ENCODE results near the gene EFL1. TPM values are rescaled to one million over a fixed set of nuclear protein-coding genes. Genes with fewer than 3 reads are reported as not detected.

Gene EFL1
- total and polyA plus RNA-seq, 2 of the 8 experiments (the other 6 are each of a cell fraction or from before 2014, with no cell fraction given), result 10.8 to 31.5 TPM

DNA sequence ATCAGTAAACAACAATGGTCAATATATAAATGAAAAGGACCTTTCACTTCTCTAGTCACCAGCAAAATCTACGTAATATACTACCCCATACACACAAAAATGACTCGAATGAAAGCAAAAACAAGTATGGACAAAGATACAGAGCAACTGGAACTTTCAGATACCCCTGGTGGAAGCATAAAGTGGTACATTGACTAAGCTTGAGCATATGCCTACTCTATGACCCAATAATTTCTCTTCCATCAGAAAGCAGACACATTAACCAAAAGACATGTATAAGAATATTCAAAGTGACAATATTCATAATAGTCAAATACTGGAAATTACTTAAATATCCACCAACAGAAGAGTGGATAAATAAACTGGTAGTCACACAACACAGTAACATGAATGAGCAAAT is 86.0 kb downstream of the EFL1 start:
- DNase-seq (ENCODE audit: low read depth in 1 of 2, low spot score in 2 of 2) (no peak), FAIRE-seq (no peak)
- Histone ChIP-seq H4K20me1 (replicated peaks in 1 of 2; ENCODE audit: control insufficient read depth in 1 of 2, insufficient read depth in 2 of 2, low read length in 2 of 2) (no peaks in the 10 kb centered on the region), H2BK5ac (ENCODE audit: low read depth, low read length) (no peak overlapping the region), H3K4me2 (ENCODE audit: insufficient read depth in 1 of 2, low read depth in 2 of 2, low read length in 2 of 2) (no peak overlapping the region), H3K27me3 (replicated peaks in 1 of 4; ENCODE audit: control insufficient read depth in 3 of 4, extremely low read depth in 1 of 4, insufficient read depth in 3 of 4, low read length in 3 of 4) (no peaks in the 10 kb centered on the region), H2BK12ac (ENCODE audit: low read depth, low read length) (no peak overlapping the region), H3K14ac (ENCODE audit: insufficient read length) (no peak overlapping the region), H2BK120ac (replicated peaks; ENCODE audit: low read depth, low read length) (no peak overlapping the region), H3K23ac (ENCODE audit: insufficient read length) (no peak overlapping the region), H3K18ac (ENCODE audit: extremely low read depth, low read length) (no peak overlapping the region), H3K9ac (replicated peaks in 1 of 4; ENCODE audit: extremely low read depth in 1 of 4, low read depth in 3 of 4, low read length in 3 of 4) (no peak overlapping the region), H3K4ac (replicated peaks; ENCODE audit: insufficient read length, low read depth, low read length) (no peak overlapping the region), H2AFZ (ENCODE audit: low read length) (no peak overlapping the region), H3K23me2 (ENCODE audit: low read depth, low read length) (no peaks in the 10 kb centered on the region), H3K36me3 (ENCODE audit: control insufficient read depth in 2 of 4, insufficient read depth in 4 of 4, low read length in 3 of 4) (no peaks in the 10 kb centered on the region), H3K79me1 (ENCODE audit: low read depth, low read length) (no peaks in the 10 kb centered on the region), H4K5ac (ENCODE audit: insufficient read length, low read depth, low read length) (no peak overlapping the region), H2BK15ac (ENCODE audit: low read length) (no peak overlapping the region), H4K91ac (replicated peaks; ENCODE audit: insufficient read length, low read length) (no peak overlapping the region), H2AK5ac (ENCODE audit: low read depth, low read length) (no peak overlapping the region), H3K56ac (replicated peaks; ENCODE audit: insufficient read length, low read depth, low read length) (no peak overlapping the region), H4K8ac (ENCODE audit: extremely low read depth, insufficient read depth, low read length) (no peak overlapping the region), H3K9me3 (ENCODE audit: insufficient read depth in 2 of 2, low read depth in 1 of 2, low read length in 1 of 2) (no peaks in the 10 kb centered on the region), H3K4me3 (ENCODE audit: extremely low read depth in 1 of 4, insufficient read depth in 2 of 4, low read depth in 3 of 4, low read length in 4 of 4) (no peak overlapping the region), H3K27ac (ENCODE audit: low read depth, low read length) (no peak overlapping the region), H2BK20ac (ENCODE audit: low read length) (no peak overlapping the region), H3K79me2 (ENCODE audit: control insufficient read depth in 1 of 2, insufficient read depth in 2 of 2, low read length in 2 of 2) (0 out of 4 replicates have a peak, but pooled peaks cover 0 to 2% of the 10 kb centered on the region in 2 experiments), H3K4me1 (replicated peaks in 1 of 4; ENCODE audit: control insufficient read depth in 3 of 4, insufficient read depth in 4 of 4, low read length in 3 of 4) (peaks cover 0 to 3% (median 0%) of the 10 kb centered on the region in 4 experiments; a peak in 2 of 7 replicates)
- ChIA-PET CTCF (ENCODE audit: partially characterized antibody) (interaction anchor here (1.1 to 1.2 kb wide), 2 partner anchors 11 to 25 kb away, joined by 3 read pairs; no protein-coding TSS in a partner anchor), POLR2A (ENCODE audit: partially characterized antibody) (no interaction called here)
- WGBS, 2 experiments (ENCODE audit: extremely low coverage in 1 of 2, insufficient coverage in 1 of 2, insufficient read length in 1 of 2, insufficient replicate concordance in 2 of 2, low coverage in 1 of 2, low lambda C conversion rate in 2 of 2, missing lambda C conversion rate in 1 of 2), result 80% methylated on average over 2 of the region's 2 CpGs; no CpG with 5 or more reads in 1 of the 2 experiments
- TF ChIP-seq GTF2F1 (IDR thresholded peaks at IDR 0.05; ENCODE audit: borderline replicate concordance, low read depth, low read length), result no peak
- TF ChIP-seq CREB1 (IDR thresholded peaks at IDR 0.05), result no peak
- TF ChIP-seq CHD2 (IDR thresholded peaks at IDR 0.05; ENCODE audit: low read length), result no peak
- no peak for TF ChIP-seq PHF8 (conservative IDR thresholded peaks at IDR 0.05; ENCODE audit: low read depth, low read length)
- TF ChIP-seq, protein P1, sequence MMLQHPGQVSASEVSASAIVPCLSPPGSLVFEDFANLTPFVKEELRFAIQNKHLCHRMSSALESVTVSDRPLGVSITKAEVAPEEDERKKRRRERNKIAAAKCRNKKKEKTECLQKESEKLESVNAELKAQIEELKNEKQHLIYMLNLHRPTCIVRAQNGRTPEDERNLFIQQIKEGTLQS (IDR thresholded peaks at IDR 0.05; ENCODE audit: insufficient read depth, low read depth, low read length), result no peak
- no peak for TF ChIP-seq JUN (IDR thresholded peaks at IDR 0.05; ENCODE audit: low read depth, low read length)
- TF ChIP-seq, protein P2, sequence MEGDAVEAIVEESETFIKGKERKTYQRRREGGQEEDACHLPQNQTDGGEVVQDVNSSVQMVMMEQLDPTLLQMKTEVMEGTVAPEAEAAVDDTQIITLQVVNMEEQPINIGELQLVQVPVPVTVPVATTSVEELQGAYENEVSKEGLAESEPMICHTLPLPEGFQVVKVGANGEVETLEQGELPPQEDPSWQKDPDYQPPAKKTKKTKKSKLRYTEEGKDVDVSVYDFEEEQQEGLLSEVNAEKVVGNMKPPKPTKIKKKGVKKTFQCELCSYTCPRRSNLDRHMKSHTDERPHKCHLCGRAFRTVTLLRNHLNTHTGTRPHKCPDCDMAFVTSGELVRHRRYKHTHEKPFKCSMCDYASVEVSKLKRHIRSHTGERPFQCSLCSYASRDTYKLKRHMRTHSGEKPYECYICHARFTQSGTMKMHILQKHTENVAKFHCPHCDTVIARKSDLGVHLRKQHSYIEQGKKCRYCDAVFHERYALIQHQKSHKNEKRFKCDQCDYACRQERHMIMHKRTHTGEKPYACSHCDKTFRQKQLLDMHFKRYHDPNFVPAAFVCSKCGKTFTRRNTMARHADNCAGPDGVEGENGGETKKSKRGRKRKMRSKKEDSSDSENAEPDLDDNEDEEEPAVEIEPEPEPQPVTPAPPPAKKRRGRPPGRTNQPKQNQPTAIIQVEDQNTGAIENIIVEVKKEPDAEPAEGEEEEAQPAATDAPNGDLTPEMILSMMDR (IDR thresholded peaks at IDR 0.05; ENCODE audit: control extremely low read depth in 1 of 3, insufficient read depth in 1 of 3, low read depth in 1 of 3, low read length in 3 of 3), result no peak
- TF ChIP-seq TAF1 (IDR thresholded peaks at IDR 0.05; ENCODE audit: low read depth, low read length), result no peak
- no peak for TF ChIP-seq CBX5 (IDR thresholded peaks at IDR 0.05; ENCODE audit: low read depth, low read length)
- TF ChIP-seq TAF7 (optimal IDR thresholded peaks at IDR 0.05; ENCODE audit: borderline replicate concordance, low read depth, low read length), result no peak
- no peak for TF ChIP-seq SP4 (IDR thresholded peaks at IDR 0.05; ENCODE audit: low read length)
- TF ChIP-seq HDAC6 (IDR thresholded peaks at IDR 0.05; ENCODE audit: low read depth, low read length), result no peak
